ENCODE measurements around the gene ASB6. TPM values are rescaled to one million over a fixed set of nuclear protein-coding genes. Genes with fewer than 3 reads are reported as not detected.
A peak's percentile ranks its signal among the peaks of the same experiment; 100 is the strongest.

Gene ASB6
- total RNA-seq, 1 experiment from 2014 or later, result 20.0 TPM

GRCh38 chr9:129590466-129590865 is 51.5 kb downstream of the ASB6 start (continued):
- TF ChIP-seq IRF1 (CRISPR knock-in tag; IDR thresholded peaks at IDR 0.05), result no peak
- TF ChIP-seq, protein P1, sequence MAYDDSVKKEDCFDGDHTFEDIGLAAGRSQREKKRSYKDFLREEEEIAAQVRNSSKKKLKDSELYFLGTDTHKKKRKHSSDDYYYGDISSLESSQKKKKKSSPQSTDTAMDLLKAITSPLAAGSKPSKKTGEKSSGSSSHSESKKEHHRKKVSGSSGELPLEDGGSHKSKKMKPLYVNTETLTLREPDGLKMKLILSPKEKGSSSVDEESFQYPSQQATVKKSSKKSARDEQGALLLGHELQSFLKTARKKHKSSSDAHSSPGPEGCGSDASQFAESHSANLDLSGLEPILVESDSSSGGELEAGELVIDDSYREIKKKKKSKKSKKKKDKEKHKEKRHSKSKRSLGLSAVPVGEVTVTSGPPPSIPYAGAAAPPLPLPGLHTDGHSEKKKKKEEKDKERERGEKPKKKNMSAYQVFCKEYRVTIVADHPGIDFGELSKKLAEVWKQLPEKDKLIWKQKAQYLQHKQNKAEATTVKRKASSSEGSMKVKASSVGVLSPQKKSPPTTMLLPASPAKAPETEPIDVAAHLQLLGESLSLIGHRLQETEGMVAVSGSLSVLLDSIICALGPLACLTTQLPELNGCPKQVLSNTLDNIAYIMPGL (CRISPR knock-in tag; IDR thresholded peaks at IDR 0.05), result no peak
- TF ChIP-seq EMX1 (CRISPR knock-in tag; IDR thresholded peaks at IDR 0.05), result no peak
- TF ChIP-seq SOX15 (CRISPR knock-in tag; IDR thresholded peaks at IDR 0.05), result no peak
- TF ChIP-seq PRDM15 (CRISPR knock-in tag; IDR thresholded peaks at IDR 0.05), result no peak

- 0 out of 2 replicates have a peak, but pooled peaks cover 4% of the 10 kb centered on the region for H3K9me3 Mint-ChIP-seq
- H3K36me3 Mint-ChIP-seq, result no peaks in the 10 kb centered on the region
- ATAC-seq (peak; percentile 43), DNase-seq (ENCODE audit: low spot score) (no peak)
- TF ChIP-seq SMAD4 (CRISPR knock-in tag; IDR thresholded peaks at IDR 0.05) (no peak), IRF2 (CRISPR knock-in tag; IDR thresholded peaks at IDR 0.05; ENCODE audit: borderline replicate concordance, low read depth) (no peak), ZNF121 (CRISPR knock-in tag; IDR thresholded peaks at IDR 0.05) (no peak), ZNF219 (CRISPR knock-in tag; IDR thresholded peaks at IDR 0.05; ENCODE audit: borderline replicate concordance) (no peak), ESRRA (CRISPR knock-in tag; IDR thresholded peaks at IDR 0.05; ENCODE audit: borderline replicate concordance) (no peak), CREM (CRISPR knock-in tag; IDR thresholded peaks at IDR 0.05) (no peak), TEAD4 (CRISPR knock-in tag; IDR thresholded peaks at IDR 0.05) (no peak), SMAD3 (CRISPR knock-in tag; IDR thresholded peaks at IDR 0.05; ENCODE audit: borderline replicate concordance) (no peak), CREB1 (CRISPR knock-in tag; IDR thresholded peaks at IDR 0.05) (no peak), PRRX2 (CRISPR knock-in tag; IDR thresholded peaks at IDR 0.05) (no peak), ATF6 (CRISPR knock-in tag; IDR thresholded peaks at IDR 0.05) (no peak), NR1H2 (CRISPR knock-in tag; IDR thresholded peaks at IDR 0.05) (no peak)
- TF ChIP-seq, protein P2, sequence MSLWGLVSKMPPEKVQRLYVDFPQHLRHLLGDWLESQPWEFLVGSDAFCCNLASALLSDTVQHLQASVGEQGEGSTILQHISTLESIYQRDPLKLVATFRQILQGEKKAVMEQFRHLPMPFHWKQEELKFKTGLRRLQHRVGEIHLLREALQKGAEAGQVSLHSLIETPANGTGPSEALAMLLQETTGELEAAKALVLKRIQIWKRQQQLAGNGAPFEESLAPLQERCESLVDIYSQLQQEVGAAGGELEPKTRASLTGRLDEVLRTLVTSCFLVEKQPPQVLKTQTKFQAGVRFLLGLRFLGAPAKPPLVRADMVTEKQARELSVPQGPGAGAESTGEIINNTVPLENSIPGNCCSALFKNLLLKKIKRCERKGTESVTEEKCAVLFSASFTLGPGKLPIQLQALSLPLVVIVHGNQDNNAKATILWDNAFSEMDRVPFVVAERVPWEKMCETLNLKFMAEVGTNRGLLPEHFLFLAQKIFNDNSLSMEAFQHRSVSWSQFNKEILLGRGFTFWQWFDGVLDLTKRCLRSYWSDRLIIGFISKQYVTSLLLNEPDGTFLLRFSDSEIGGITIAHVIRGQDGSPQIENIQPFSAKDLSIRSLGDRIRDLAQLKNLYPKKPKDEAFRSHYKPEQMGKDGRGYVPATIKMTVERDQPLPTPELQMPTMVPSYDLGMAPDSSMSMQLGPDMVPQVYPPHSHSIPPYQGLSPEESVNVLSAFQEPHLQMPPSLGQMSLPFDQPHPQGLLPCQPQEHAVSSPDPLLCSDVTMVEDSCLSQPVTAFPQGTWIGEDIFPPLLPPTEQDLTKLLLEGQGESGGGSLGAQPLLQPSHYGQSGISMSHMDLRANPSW (CRISPR knock-in tag; conservative IDR thresholded peaks at IDR 0.05; ENCODE audit: low read depth), result no peak
- TF ChIP-seq, protein P3, sequence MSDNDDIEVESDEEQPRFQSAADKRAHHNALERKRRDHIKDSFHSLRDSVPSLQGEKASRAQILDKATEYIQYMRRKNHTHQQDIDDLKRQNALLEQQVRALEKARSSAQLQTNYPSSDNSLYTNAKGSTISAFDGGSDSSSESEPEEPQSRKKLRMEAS (CRISPR knock-in tag; IDR thresholded peaks at IDR 0.05), result no peak
- TF ChIP-seq, protein P4, sequence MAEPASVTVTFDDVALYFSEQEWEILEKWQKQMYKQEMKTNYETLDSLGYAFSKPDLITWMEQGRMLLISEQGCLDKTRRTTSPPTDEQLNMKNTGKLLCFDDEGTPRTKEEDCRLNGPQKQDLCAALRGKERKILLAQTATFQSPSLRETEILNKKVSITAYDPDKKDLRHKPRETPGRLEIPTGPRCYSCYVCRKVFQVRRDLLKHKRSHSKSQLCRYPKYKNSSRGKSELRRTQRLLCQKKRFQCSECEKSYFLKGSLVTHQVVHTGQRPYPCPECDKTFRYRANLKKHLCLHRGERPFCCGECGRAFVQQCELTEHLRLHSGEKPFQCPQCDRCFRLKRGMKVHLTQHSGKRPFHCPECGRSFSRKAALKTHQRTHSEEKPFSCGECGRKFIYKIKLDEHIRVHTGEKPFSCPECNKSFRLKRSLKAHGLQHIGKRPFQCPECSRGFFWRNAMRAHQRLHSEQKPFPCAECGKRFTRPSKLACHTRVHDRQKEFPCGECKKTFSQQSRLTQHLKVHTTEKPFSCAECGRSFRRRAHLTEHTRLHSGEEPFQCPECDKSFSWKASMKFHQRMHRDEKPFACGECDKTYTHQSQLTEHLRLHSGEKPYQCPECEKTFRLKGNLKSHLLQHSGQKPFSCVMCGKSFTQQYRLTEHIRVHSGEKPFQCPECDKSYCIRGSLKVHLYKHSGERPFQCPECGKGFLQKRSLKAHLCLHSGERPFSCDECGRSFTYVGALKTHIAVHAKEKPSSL (CRISPR knock-in tag; conservative IDR thresholded peaks at IDR 0.05), result no peak
- H3K4me1 Mint-ChIP-seq, result peaks cover 36% of the 10 kb centered on the region
- H3K27me3 Mint-ChIP-seq (ENCODE audit: low read depth), result peaks cover 34% of the 10 kb centered on the region
- H3K4me3 Mint-ChIP-seq, result no peak overlapping the region
- CTCF ChIA-PET, result interaction anchor here (0.8 to 2.1 kb wide), 5 partner anchors 9 to 405 kb away, joined by 3 to 11 read pairs (median 7); no protein-coding TSS in a partner anchor
- H3K27ac Mint-ChIP-seq, result peak overlapping the region; percentile 54
- POLR2A ChIA-PET, result interaction anchor here (1.8 kb wide), 1 partner anchor 8 kb away, joined by 10 read pairs; no protein-coding TSS in a partner anchor
Observed at GRCh38 chr9:129587487-129588262, 54.3 kb downstream of the ASB6 start.
